Stimulated activated CD4-positive, alpha-beta T cell treated with anti-CD3 and anti-CD28 coated beads, Interleukin-2, amount 100 ng/mL, for 48 hours (primary cell): Measurements from ENCODE around the gene TRA2B.
A peak's percentile ranks its signal among the peaks of the same experiment; 100 is the strongest.

Experiments used
- DNase-seq, 2 donors: peaks; one replicate each; pipeline ENCODE4 v3.0.0-alpha.2; 2020

TRA2B gene

DNA sequence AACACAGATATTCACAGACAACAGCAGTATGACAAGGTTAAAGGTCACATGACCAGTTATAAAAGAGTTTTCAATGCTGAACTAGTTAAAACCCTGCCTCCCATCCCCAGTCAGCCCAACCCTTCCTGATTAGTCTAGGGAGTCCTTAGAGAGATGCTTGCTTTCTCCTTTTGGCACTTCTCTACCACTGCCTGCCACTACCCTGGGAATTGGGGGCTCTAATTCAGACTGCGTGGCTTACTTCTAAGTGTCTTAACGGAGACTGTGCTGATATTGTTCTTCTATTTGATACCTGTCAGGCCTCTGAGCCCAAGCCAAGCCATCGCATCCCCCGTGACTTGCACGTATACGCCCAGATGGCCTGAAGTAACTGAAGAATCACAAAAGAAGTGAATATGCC, 11.7 kb upstream of the TRA2B start:
- no peak for DNase-seq

GRCh38 chr3:185948292-185948691, 10.5 kb upstream of the TRA2B start:
- no peak for DNase-seq

DNA sequence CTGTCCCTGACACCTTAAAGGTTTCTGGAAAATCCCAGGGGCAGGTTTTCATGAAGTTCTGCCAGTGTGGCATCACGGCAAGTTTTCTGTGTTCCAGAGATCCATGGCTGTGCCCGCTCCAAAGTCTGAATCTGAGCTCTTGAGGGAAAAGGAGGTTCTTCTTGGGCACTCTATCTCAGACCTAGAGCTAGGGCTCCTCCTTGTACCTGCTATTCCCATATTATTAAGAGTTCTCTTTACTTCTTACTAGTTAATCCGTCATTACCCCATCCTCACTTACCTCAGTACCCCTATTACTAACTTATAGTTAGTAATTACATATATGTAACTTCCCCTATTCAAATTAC, 5.9 kb upstream of the TRA2B start:
- no peak for DNase-seq

GRCh38 chr3:185942907-185943759, 5.3 kb upstream of the TRA2B start:
- DNase-seq, result peak; percentile 77 to 83

DNA sequence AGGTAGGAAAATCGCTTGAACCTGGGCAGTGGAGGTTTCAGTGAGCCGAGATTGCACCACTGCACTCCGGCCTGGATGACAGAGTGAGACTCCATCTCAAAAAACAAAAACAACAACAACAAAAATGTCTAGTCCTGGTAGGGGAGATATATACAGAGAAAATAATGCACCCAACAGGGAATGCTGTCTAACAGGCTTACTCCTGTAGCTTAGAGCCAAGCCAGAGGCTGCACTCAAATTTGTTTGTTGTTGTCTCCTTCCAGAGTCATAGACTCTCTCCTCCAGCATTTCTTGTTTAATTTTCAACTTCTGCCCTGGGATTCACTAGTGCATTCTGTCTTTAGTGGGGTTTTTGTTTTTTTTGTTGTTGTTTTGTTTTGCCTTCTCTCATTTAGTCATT, 4.6 kb upstream of the TRA2B start:
- no peak for DNase-seq

GRCh38 chr3:185940951-185941350, 3.1 kb upstream of the TRA2B start:
- no peak for DNase-seq

DNA sequence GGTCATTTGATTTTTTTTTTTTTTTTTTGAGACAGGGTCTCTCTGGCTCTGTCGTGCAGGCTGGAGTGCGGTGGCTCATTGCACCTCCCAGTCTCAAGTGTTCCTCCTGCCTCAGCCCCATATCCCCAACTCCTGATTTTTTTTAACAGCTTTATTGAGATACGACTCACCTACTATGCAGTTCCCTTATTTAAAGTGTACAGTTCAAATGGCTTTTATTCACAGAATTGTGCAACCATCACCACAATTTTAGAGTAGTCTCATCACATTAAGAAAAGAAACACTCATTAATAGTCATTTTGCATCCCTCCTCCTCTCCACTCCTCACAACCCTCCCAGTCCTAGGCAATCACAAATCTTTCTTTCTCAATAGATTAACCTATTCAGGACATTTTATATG, 1.9 kb upstream of the TRA2B start:
- DNase-seq, result no peak

DNA sequence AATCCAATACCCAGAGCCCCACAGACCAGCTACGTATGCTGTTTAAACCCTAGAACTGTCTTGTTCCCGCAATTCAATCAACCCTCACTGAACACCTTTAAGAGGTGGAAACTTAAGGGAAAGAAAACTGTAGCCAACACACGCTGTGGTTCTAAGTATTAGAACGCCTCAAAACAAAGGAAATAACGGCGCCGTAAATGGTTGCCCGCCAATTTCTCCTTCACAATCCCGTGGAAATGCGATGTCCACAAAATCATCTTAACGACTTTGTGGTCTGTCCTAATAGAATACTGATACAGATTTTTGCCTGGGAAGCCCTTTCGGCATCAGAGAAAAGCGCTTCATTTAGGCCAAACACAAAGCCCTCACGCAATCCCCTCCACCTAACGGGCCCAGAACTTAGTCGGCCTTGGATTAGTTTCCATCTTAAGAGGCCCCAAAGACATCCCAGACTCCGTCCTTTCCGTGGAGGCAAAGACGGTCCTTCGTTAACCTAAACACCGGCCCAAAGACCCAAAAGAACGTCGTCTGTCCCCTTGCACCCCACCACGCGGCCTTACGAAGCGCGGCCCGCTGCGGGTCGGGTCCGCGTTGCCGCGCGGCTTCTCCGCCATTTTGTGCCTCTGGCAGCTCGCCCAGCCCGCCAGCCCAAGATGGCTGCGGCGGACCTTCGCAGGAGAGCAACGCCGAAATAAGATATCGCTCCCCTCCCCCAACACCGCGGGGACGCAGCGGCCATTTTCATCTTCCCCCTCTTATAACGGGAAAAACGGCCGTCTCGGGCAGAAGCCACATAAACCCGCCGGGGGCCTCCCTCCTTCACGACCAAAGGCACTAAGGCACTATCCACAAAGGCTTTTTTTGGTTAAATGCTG, 763 bp downstream of the TRA2B start:
- DNase-seq, result peak; percentile 82 to 87

DNA sequence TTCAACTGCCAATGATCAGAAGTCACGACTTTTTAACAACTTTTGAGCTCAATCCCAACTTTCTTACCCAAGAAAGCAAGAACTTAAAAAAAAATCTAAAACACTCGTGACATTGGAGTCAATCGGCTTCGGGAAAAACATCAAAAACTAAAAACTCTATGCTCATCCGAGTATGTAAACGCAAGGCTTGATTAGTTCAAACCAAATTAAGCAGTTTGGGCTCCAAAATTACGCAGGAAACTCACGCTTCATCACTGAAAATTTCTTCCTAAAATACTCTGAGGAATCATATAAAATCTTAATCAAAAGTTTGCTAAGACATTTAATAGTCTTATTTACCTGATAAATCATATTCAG, 1.6 kb downstream of the TRA2B start:
- DNase-seq, result no peak

GRCh38 chr3:185935465-185936272, 2.1 kb downstream of the TRA2B start:
- DNase-seq, result no peak

DNA sequence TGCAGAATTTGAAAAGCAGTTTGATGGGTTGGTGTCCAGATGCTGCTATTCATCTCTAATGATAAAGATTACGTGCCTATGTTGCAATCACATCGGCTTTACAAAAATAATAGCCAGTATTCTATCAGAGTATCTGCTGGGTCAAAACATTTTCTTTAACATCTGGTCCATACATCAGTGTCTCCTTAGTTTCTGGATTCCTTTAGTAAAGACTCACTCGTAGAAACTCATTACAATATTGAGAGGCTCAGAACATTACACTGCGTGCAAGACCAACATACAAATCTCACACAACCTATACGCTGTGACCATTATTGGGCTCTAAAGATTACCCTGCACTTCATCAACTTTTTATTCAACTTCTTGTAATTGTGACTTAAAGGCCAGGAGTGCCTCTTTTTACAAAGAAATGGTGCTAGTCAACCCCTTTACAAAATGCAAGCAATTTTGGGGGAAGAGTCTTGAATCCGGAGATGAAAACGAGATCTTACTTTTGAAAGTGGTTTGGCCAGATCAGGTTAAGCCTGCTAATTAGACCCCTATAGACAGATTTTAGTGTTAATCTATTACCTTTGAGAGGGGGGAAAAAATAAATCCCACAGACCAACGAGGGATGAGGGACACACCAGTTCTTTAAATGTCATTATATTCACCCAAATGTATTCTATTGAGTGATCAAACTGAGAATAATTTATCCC, 2.9 kb downstream of the TRA2B start:
- DNase-seq, result no peak

- DNase-seq, result no peak
These were observed 3.6 kb downstream of the TRA2B start for GRCh38 chr3:185934174-185934557.

DNA sequence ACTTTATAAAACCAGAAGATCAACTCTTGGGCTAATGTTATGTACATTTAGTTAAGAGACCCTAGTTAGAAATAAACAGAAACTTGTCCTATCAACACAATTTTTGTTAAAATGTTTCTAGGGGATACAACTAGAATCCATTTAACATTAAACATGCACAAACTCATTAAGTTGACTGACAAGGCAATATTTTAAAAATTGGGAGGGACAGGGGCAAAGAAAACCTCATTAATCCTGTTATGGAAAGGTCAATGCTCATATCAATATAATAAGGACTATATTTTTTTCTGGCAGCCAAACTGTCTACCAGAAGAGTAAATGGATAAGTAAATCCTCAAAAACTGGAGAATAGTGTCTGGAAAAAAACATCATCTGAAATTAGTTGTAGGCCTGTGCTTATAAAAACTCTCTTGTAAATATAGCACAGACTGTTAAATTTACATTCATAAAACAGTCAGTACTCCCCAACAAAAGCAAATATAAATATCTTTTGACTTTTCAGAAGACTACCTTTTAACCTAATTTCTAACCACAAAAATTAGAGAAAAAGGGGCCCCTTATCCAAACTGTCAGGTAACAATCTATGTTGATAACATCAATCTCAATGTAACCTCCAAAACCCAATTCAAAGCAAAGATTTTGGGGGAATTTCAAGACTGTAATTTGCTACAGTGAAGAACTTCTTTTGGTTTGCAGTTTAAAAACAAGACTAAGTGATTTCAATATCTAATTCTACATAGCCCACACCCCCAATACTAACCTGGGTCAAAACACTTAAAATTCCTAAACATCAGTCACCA, 4.2 kb downstream of the TRA2B start:
- no peak for DNase-seq

DNA sequence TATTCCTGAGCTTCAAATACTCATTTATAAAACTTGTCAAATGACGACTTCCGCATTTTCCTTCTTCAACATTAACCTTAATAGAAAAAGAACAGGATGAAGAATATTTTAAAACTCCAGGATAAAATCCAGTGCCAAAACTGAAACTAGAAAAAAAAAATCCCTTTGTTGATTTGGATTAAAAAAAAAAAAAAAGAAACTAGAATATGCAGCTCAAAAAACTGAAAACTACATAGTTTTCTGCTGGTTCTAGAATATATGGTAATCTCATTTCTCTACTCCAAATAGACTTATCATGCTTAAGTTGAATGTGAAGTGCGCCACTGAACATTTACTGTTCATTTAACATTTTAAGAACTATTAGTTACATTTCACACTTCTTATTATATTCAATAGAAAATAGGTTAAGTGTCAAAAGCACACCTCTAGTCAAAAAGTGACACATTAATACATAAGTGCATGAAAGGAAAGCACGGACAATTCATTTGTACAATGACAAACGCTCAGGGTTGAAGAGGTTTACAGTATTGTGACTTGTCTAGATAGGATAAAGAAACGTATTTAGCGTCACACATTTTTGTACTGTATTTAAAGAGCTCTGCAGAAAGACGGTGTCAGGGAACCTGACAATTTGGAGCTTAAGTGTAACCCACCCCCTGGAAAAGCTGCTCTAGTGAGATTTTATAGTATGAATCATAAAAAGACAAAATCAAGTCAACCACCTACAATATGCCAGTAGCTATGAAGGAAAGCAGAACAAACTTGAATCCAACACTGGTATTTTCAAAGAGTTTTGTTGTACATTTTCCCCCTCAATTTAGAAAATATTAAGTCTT, 5.8 kb downstream of the TRA2B start:
- no peak for DNase-seq

- DNase-seq, result no peak
These were observed 7.3 kb downstream of the TRA2B start for GRCh38 chr3:185930393-185931107.

- DNase-seq, result no peak
These were observed 8.3 kb downstream of the TRA2B start for GRCh38 chr3:185929192-185930151.

GRCh38 chr3:185928496-185928895, 9.3 kb downstream of the TRA2B start:
- DNase-seq, result no peak

DNA sequence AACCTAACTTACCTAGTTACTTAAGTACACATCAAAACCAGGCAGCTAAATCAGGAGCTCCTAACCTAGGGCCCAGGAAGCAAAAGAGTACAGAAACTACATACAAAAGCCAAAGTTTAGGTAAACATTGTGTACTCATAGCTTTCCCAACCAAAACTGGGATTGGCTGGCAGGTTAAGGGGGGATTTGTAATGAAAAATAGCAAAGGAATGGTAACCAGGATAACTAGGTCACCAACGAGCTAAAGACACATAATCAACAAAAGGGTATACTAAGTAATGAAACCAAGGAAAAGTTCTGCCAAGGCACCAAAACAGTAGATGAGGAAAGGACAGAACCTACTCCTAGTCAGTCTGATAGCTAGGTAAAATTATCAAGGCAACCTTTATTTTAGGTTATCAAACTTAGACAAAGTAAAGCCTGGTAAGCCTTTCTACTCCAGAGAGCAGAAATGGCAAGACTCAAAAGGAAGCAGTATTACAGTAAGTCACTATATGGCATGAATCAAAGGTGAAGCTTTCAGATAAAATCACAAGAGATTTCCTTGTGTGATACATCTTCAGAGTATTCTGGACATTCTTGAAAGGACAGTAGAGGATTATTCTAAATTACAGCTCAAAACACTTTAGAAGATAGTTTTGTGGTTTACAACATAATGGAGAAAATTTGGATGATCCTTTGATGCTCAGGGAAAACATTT, 10.2 kb downstream of the TRA2B start:
- no peak for DNase-seq
